Stimulated activated effector memory CD8-positive, alpha-beta T cell treated with anti-CD3 and anti-CD28 coated beads, Interleukin-12 subunit alpha, Interleukin-12 subunit beta, amount 100 ng/mL, for 72 hours (primary cell): ENCODE measurements around the gene STRN3.
A peak's percentile ranks its signal among the peaks of the same experiment; 100 is the strongest.
"Not testable (repeated sequence)": the region's sequence is repeated elsewhere in the genome, so short reads cannot be mapped to it uniquely, and the experiment has no call there.

Experiments
- ATAC-seq: fragments of 150-1000 bp; cut with Tn5 transposase; 2 replicates; pipeline ENCODE4 v1.10.0; 2021
- DNase-seq, 2 donors: peaks; one replicate each; pipeline ENCODE4 v3.0.0; 2021 to 2022; ENCODE audit warnings: low spot score in 2 of 2
- H3K27ac Mint-ChIP-seq: one replicate; pipeline ENCODE4 v1.8.0; 2022; ENCODE audit warnings: mild to moderate bottlenecking, mixed read lengths
- H3K36me3 Mint-ChIP-seq: one replicate; pipeline ENCODE4 v1.8.0; 2022; ENCODE audit warnings: mild to moderate bottlenecking, mixed read lengths
- H3K4me1 Mint-ChIP-seq: one replicate; pipeline ENCODE4 v1.8.0; 2022; ENCODE audit warnings: mixed read lengths
- H3K4me3 Mint-ChIP-seq: one replicate; pipeline ENCODE4 v1.8.0; 2022; ENCODE audit warnings: mild to moderate bottlenecking, mixed read lengths
- H3K9me3 Mint-ChIP-seq: one replicate; pipeline ENCODE4 v1.8.0; 2022; ENCODE audit warnings: mixed read lengths

Gene STRN3

DNA sequence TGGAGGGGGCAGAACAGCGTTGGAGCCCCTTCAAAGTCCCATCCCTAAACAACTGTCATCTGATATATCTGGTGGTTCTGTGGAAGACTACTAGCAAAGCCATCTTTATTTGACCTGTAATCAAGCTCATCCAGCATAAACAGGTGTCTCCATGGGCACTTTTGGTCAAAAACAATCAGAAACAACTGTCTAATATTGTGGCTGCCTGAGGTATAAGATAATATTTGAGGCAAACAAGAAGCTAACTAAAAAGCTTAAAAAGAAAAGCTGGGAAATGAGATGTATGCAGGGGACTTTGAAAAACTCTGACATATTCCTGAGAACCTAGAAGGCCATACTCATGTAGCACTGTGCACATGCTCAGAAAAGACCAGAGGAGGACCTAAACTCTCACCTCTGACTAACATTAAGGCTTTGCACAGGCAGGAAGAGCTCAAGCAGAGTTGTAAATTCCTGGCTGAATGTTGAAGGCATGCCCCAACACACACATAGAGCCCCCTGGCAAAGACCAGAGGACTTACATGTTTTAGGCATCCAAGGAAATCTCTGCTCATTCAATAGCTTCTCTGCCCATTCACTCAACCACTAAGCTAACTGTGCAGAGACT, 28.0 kb downstream of the STRN3 start:
- Mint-ChIP-seq H3K36me3 (peaks cover 25% of the 10 kb centered on the region), H3K4me1 (peaks cover 45% of the 10 kb centered on the region), H3K9me3 (peaks cover 3% of the 10 kb centered on the region), H3K4me3 (no peak overlapping the region), H3K27ac (no peak overlapping the region)
- ATAC-seq = no peak
- no peak for DNase-seq

DNA sequence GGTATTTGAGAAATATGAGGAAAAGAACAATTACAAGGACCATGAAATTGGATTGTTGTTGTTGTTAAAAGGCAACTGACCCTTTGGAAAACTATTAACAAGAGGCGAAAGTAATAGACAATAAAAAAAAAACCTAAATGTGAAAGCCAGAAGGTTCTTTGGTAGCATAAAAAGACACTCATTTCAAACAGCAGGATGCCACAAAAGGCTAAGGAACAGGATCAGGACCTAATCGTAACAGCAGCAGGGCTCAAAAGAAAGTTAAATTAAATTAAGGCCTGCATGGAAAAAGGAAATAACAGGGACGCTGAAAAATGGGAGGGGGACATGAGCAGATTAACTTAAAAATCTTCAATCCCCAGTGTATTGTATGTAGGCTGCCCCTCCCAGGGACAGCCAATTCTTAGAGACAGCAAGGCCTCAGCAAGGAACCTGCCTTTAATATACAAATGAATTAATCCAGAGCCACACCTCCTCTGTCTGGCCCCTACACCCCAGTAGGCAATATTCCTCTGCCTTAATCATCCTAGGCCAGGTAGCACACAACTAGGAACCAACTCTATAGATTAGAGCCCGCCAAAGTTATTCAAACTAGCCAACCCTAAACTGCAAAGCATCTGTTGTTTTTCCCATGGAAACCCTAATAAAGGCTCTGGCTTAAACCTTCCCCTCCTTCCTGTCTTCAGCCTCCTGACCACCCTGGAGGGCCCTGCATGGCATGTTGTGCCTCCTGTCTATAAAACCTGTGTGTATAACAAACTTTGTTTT, 29.1 kb downstream of the STRN3 start:
- H3K9me3 Mint-ChIP-seq = peaks cover 3% of the 10 kb centered on the region
- peaks cover 42% of the 10 kb centered on the region for H3K4me1 Mint-ChIP-seq
- DNase-seq = no peak
- H3K4me3 Mint-ChIP-seq = no peak overlapping the region
- H3K36me3 Mint-ChIP-seq = peaks cover 14% of the 10 kb centered on the region
- H3K27ac Mint-ChIP-seq = no peak overlapping the region
- no peak for ATAC-seq

- H3K4me1 Mint-ChIP-seq = peaks cover 47% of the 10 kb centered on the region
- H3K4me3 Mint-ChIP-seq = no peak overlapping the region
- ATAC-seq = no peak
- H3K27ac Mint-ChIP-seq = no peak overlapping the region
- peaks cover 3% of the 10 kb centered on the region for H3K9me3 Mint-ChIP-seq
- H3K36me3 Mint-ChIP-seq = peaks cover 6% of the 10 kb centered on the region
- no peak for DNase-seq
Measured at GRCh38 chr14:30995689-30996088, 30.5 kb downstream of the STRN3 start.

- Mint-ChIP-seq H3K9me3 (peaks cover 3% of the 10 kb centered on the region), H3K4me3 (no peak overlapping the region), H3K36me3 (peaks cover 6% of the 10 kb centered on the region), H3K4me1 (peaks cover 47% of the 10 kb centered on the region), H3K27ac (peak overlapping the region; percentile 52)
- no peak for DNase-seq
- ATAC-seq = peak; percentile 89
Measured at GRCh38 chr14:30994681-30995620, 31.2 kb downstream of the STRN3 start.

DNA sequence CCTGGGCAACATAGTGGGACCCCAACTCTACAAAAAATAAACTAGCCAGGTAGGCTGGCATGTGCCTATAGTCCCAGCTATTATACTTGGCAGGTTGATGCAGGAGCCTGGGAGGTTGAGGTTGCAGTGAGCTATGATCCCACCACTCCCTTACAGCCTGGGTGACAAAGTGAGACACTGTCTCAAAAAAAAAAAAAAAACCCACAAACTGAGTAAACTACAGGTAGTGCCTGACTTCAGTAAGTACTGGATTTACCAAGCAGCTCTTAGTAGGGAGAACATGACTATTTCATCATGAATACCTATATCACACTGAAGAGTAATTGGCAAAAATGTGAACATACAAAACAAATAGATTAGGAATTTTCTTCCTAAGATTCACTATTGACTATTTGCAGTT, 33.1 kb downstream of the STRN3 start:
- peak; percentile 81 for ATAC-seq
- no peaks in the 10 kb centered on the region for H3K36me3 Mint-ChIP-seq
- no peaks in the 10 kb centered on the region for H3K9me3 Mint-ChIP-seq
- no peak for DNase-seq
- H3K27ac Mint-ChIP-seq = no peak overlapping the region
- H3K4me3 Mint-ChIP-seq = no peak overlapping the region
- peaks cover 49% of the 10 kb centered on the region for H3K4me1 Mint-ChIP-seq

DNA sequence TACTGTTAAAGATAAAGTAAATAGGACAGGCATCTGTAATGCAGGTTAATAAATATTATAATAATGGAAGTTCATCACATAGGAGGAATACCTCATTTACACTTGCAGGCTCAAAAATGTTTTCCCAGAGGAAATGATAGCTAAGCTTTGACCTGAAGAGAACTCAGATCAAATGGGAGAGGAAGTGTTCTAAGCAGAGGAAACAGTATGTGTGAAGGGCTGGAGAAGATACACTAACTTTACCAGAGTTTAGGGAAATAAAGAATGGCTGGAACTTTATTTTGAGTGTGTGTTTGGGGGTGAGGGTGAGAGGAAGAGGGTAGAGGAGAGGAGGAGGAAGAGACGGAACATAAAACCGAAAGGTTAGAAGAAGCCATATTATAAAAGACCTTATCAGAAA, 34.8 kb downstream of the STRN3 start:
- Mint-ChIP-seq H3K4me3 (no peak overlapping the region), H3K9me3 (no peaks in the 10 kb centered on the region), H3K4me1 (peaks cover 43% of the 10 kb centered on the region), H3K36me3 (no peaks in the 10 kb centered on the region), H3K27ac (no peak overlapping the region)
- DNase-seq (no peak), ATAC-seq (no peak)

GRCh38 chr14:30990770-30991169, 35.4 kb downstream of the STRN3 start:
- peaks cover 38% of the 10 kb centered on the region for H3K4me1 Mint-ChIP-seq
- no peak overlapping the region for H3K4me3 Mint-ChIP-seq
- ATAC-seq (no peak), DNase-seq (no peak)
- H3K27ac Mint-ChIP-seq = no peak overlapping the region
- no peaks in the 10 kb centered on the region for H3K36me3 Mint-ChIP-seq
- H3K9me3 Mint-ChIP-seq = no peaks in the 10 kb centered on the region

DNA sequence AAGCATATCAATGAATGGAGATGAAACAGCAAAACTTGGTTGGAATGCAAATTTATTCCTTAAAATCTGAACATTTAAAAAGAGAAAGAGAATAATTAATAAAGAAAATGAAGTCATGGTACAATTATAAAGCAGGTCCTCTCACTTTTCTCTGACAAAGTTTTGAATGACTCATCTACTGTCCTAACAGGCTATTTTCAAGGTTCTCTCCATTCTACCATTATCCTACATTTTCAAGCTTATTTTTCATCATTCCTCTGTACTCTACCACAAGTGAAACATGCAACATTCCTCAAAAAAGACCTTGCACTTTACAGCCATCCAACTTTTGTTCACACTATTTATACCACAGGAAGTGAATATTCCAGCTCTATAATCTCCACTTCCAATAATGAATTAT, 37.7 kb downstream of the STRN3 start:
- DNase-seq = no peak
- Mint-ChIP-seq H3K4me3 (no peak overlapping the region), H3K36me3 (no peaks in the 10 kb centered on the region), H3K9me3 (no peaks in the 10 kb centered on the region), H3K4me1 (peaks cover 24% of the 10 kb centered on the region), H3K27ac (no peak overlapping the region)
- ATAC-seq = no peak

GRCh38 chr14:30985796-30986195, 40.4 kb downstream of the STRN3 start:
- Mint-ChIP-seq H3K27ac (no peak overlapping the region), H3K4me1 (peaks cover 8% of the 10 kb centered on the region), H3K9me3 (no peaks in the 10 kb centered on the region), H3K4me3 (no peak overlapping the region), H3K36me3 (no peaks in the 10 kb centered on the region)
- DNase-seq (no peak), ATAC-seq (no peak)

DNA sequence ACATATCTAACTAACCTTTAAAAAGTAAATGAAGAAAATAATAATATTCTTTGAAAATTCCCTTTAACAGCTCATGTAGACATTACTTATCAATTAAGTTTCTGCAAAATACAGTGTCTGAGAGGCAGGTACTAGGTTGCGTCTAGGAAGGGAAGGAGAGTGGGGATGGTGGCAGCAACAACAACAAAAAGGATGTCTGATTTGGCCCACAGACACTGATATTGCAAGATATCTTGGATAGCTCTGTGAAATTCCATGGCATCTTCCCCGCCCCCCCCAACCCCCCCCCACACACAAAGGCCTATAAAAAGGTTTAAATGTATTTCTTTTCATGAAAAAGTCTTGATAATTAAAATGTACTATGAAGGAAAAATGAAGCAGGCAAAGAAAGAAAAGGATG, 42.3 kb downstream of the STRN3 start:
- Mint-ChIP-seq H3K4me1 (peaks cover 3% of the 10 kb centered on the region), H3K9me3 (no peaks in the 10 kb centered on the region), H3K4me3 (no peak overlapping the region), H3K36me3 (no peaks in the 10 kb centered on the region), H3K27ac (no peak overlapping the region)
- no peak for ATAC-seq
- DNase-seq = no peak

- Mint-ChIP-seq H3K9me3 (no peaks in the 10 kb centered on the region), H3K27ac (no peak overlapping the region), H3K4me3 (no peak overlapping the region), H3K36me3 (no peaks in the 10 kb centered on the region), H3K4me1 (no peaks in the 10 kb centered on the region)
- DNase-seq (no peak), ATAC-seq (no peak)
Measured at GRCh38 chr14:30982533-30982932, 43.6 kb downstream of the STRN3 start.

- Mint-ChIP-seq H3K4me3 (no peak overlapping the region), H3K9me3 (no peaks in the 10 kb centered on the region), H3K36me3 (peaks cover 6% of the 10 kb centered on the region), H3K4me1 (no peaks in the 10 kb centered on the region), H3K27ac (no peak overlapping the region)
- DNase-seq (no peak), ATAC-seq (no peak)
Measured at GRCh38 chr14:30980980-30981379, 45.2 kb downstream of the STRN3 start.

DNA sequence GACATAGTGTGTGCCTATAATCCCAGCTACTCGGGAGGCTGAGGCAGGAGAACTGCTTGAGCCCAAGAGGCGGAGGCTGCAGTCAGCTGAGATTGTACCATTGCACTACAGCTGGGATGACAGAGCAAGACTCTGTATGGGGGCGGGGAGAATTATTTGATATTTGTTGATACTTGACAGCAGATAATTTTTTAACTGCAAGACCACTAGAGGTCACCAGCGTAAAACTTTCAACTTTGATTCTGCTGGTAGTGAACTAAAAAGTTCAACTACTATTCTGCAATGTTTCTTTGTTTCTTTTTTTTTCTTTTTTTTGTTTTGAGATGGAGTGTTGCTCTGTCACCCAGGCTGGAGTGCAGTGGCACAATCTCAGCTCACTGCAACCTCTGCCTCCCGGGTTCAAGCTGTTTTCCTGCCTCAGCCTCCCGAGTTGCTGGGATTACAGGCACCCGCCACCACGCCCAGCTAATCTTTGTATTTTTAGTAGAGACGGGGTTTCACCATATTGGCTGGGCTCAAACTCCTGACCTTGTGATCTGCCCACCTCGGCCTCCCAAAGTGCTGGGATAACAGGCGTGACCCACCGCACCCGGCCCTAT, 46.0 kb downstream of the STRN3 start:
- ATAC-seq = peak; percentile 77
- not testable (repeated sequence) for H3K9me3 Mint-ChIP-seq, H3K36me3 Mint-ChIP-seq, DNase-seq, H3K4me1 Mint-ChIP-seq, H3K4me3 Mint-ChIP-seq, H3K27ac Mint-ChIP-seq

- Mint-ChIP-seq H3K27ac (no peak overlapping the region), H3K4me3 (no peak overlapping the region)
- DNase-seq = no peak
Measured at GRCh38 chr14:30977752-30978151, 48.4 kb downstream of the STRN3 start.

DNA sequence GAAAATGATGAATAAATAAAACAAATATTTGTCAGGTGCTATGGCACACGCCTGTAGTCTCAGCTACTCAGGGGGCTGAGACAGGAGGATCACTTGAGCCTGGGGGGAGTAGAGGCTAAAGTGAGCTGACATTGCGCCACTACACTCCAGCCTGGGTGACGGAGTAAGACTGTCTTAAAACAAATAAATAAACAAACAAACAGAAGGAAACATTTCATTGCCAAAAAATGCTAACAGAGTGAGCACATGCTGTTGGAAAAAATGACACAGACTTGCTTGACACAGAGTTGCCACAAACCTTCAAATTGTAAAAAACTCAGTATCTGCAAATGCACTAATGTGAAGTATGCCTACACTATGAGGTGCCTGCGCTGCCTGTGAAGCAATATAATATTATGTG, 51.6 kb downstream of the STRN3 start:
- H3K9me3 Mint-ChIP-seq = no peaks in the 10 kb centered on the region
- no peak for DNase-seq
- no peak for ATAC-seq
- no peak overlapping the region for H3K4me3 Mint-ChIP-seq
- peaks cover 51% of the 10 kb centered on the region for H3K4me1 Mint-ChIP-seq
- peaks cover 6% of the 10 kb centered on the region for H3K36me3 Mint-ChIP-seq
- H3K27ac Mint-ChIP-seq = no peak overlapping the region

More at GRCh38 chr14:30977752-30978151, 48.4 kb downstream of the STRN3 start:
- no peak for ATAC-seq
- Mint-ChIP-seq H3K9me3 (no peaks in the 10 kb centered on the region), H3K4me1 (peaks cover 23% of the 10 kb centered on the region), H3K36me3 (peaks cover 6% of the 10 kb centered on the region)
